Forelimb muscle (tissue), 1 donor: ENCODE results near the gene SPDYE1. TPM values are rescaled to one million over a fixed set of nuclear protein-coding genes. Genes with fewer than 3 reads are reported as not detected.

Experiments
- DNase-seq: peaks from one replicate; pipeline ENCODE4 v3.0.0-alpha.2; 2013; ENCODE audit warnings: low read depth
- polyA plus RNA-seq: library from polyadenylated mRNA; unstranded; fragments of 120-200 nt; gene quantifications from one replicate; pipeline ENCODE4 v1.2.1, GENCODE V29; 2013; ENCODE audit not compliant: insufficient read length

SPDYE1 gene
- polyA plus RNA-seq, 1 donor: 1.6 TPM

DNA sequence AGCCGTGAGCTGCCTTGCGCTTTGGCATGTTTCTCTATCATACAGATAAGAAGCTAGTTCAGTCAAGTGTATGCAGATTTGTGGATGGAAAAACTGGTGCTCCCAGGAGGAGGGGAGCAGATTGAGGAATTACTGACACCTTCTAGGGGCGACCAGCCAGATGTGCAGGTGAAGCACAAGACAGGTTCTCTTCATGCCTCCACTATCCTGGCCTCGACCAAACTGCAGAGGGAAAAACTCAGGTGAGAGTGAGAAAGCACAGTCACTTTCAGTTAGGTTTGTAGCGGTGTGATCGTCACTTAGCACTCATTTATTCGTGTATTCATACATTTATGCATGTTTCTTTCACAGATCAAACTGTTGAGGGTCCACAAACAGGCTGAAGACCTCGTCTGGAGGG, 46.2 kb downstream of the SPDYE1 start:
- no peak for DNase-seq

DNA sequence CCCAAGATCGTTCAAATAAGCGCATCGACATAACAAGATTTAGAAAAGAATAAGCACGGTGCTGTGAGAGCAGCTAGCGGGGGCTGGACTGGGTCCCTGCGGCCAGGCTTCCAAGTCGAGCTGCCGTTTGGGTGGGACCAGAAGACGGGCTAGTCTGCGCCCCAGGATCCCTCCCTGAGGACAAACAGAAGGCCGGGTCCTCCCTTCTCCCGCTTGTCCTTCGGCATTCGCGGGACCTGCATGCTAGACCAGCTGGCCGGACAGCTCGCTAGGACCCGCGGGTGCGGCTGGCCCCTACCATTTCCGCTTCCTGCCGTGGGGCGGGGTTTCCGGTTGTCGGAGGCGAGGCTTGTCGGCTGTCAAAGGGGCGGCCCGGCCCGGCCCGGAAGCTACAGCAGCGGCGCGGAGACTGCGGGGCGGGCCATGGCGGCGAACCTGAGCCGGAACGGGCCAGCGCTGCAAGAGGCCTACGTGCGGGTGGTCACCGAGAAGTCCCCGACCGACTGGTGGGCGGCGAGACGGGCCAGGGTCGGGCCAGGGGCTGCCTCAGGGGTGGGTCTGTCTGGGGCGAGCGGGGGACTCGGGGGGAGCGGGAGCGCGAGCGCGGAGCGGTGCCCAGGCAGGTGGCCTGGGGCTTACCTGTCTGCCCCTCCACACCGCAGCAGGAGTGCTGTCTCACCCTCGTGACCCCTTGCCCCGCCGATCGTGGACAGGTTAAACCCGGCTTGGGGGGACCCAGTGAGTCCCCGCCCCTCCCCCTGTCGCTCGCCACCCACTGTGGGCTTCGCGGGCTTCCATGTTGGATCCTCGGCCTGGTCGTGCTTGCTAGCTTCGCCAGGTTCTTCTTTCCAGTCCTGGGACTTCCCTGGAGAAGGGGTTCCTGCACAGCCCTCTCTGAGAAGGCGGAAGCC, 46.9 kb downstream of the SPDYE1 start, which contains the start of gene DBNL:
DBNL (plus strand) TSS at position 388 of the 911 bp plus-strand sequence; CDS start at position 424, 36 bp downstream.
- peak; percentile 66 for DNase-seq

DNA sequence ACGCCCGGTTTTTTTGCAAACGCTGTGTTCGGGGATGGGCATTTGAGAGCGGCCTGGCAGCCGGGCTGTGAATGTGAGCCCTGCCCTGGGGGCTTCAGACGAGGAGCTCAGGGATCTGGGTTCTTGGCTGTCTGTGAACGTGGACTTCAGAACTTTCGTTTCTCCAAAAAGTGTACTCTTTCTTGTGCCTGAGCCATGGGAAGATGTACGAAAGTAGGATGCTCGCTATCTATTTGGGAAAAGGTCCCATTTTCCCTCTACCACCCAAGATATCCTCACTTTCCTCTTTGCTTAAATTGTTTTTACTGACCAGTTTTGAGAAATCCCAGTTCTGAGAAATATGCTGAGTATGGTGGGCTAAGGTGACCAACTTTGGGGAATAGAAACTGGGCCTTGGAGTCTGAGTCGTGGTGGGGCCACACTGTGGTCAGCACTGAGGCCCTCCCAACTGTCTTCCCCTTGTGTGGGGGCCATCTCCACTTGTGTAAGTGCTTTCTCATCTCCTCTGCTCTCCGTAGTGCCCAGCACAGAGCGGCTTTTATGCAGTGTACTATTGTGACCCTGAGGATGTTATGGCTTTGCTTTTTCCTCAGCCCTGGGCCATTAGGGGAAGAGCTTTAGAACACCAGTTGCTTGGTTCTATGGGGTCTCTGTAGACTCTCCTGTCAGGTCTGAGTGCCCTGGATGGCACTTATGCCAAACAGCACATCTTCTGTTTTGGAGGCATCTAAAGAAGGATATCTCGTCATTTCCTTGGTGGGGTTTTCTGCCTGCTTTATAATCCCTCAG, 47.7 kb downstream of the SPDYE1 start:
- DNase-seq: no peak

DNA sequence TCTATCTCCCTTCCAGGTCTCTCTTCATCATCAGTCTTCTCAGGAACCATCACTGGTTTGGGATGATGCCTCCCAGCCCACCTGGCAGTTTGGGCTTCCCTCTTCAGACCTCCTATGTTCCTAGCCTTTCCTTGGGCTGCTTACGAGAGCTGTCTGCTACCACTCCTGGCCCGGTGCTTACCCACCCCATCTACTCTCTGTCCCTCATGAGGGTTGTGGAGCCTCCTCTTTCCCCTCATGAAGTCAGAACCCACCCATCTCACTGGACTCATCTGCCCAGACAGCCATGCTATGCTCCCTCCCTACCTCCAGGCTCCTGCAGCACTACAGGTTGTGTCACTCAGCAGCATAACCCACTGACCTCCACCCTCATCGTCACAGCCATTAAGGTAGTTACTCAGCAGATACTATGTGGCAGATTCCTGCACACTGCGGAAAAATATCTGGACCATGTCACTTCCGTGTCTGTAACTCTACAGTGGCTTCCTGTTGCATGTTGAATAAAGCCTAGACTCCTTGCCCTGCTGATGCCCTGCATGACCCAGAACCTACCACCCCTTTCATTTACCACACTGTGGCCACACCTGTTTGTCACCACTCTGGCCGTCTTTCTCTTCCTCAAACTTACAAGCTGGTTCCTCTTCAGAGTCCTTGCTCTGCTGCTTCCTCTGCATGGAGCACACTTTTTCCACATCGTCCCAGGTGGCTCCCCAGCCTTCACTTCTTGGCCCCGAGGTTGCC, 48.8 kb downstream of the SPDYE1 start:
- no peak for DNase-seq

DNA sequence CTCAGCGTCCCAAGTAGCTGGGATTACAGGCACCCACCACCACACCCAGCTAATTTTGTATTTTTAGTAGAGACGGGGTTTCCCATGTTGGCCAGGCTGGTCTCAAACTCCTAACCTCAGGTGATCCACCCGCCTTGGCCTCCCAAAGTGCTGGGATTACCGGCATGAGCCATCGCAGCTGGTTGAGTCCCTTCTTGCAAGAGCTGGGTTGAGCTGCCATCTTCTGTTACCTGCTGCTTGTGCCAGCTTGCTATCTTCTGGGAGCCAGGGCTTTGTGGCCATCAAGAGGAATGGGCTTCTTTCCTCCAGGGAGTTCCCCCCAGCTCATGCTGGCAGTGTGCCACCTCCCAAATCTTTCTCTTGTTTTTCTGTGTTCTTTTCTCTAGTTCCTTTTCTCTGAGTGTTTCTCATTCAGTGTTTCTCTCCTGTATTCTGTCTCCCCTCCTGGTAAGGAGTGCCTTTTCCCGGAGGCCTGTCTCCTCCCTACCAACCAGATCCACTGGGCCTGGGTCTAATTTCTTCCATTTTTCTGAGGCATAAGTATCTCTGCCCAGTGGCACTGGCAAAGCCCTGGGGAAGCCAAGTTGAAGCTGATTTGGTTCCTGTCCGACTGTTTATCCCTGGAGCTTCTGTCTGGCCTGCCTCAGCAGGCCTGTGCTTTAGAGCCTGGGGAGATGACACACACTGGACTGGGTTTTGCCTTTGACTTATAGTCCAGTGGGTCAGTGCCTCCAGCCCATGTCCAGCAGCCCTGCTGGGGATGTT, 50.5 kb downstream of the SPDYE1 start:
- DNase-seq: no peak

DNA sequence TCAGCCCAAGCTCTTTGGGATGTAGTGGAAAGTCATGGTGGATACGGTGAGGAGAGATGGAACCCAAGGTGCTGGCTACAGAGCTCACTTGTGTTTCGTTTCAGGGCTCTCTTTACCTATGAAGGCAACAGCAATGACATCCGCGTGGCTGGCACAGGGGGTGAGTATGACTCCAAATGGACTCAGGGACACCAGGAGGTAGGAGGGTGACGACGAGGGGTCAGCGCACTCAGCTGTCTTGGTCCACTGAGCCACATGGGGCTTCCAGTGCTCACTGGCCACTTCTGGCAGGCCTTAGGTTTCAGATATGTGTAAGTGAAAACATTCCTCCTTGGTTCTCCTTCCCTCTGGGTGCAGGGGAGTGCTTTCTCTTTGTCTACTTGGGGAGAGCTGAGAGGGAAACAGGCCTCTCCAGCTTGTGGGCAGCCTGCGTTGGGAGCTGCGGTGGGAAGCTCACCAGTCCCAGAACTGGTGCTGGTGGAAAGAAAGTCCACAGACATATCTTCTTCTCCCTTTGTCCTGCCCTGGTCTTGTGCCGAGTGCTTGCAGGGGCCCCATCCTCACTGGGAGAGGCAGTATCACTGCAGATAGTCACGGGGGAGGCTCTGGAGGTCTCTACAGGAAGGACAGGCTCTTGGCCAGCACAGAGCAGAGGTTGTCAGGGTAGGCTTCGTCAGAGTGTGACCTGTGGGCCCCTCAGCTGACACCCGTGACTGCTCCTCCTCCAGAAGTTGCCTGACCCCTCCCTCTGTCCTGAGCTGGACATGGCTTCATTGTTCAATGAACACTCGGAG, 52.6 kb downstream of the SPDYE1 start:
- no peak for DNase-seq

DNA sequence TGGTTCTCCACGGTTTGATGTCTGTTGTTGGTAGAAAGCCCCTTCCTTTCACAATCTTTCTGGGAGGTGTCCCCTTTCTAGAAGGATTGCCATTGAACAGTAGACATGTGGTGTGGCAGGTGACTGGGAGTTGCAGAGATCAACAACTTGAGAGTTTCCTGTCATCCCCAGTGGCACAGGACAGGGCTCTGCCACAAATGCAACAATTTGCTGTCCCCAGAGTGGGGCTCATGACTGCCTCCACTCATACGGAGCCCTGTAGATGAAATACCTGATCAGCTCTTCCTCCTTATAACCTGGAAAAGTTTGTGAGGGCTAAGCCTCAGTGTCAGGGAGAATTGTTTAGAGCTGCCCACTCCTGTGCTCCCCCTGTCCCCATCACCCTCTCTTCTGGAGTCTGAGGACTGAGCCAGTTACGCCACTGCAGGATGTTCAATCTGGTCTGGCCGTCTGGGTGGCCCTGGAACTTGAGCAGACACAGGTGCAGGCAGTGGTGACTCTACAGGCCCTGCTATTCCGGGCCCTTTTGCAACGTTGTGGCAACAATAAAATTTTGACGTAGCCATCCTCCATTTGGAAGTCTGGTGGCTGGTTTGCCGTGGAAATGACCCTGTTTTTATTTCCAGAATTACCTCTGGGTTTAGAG, 53.3 kb downstream of the SPDYE1 start:
- no peak for DNase-seq

DNA sequence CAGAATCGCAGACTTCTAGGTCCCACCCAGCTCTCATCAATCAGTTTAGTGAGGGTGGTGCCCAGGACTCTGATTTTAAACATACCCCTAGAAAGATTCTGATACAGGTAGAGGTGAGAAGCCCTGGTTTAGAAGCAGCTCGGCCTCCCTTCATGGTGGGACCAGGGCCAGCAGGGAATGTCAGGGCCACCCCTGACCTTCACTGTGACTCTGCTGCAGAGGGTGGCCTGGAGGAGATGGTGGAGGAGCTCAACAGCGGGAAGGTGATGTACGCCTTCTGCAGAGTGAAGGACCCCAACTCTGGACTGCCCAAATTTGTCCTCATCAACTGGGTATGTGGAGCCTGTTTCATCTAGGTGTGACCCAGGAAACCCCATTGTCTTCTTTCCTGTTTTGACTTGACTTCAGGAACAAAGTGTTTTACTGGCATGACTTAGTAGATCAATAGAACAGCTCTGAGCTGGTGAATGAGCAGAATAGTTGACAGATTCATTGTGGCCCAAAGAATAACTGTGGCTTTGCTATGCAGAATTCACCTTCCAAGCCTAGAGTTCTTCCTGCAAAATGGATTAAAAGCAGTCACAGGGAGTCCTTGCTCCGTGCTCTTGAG, 54.0 kb downstream of the SPDYE1 start:
- DNase-seq: no peak

DNA sequence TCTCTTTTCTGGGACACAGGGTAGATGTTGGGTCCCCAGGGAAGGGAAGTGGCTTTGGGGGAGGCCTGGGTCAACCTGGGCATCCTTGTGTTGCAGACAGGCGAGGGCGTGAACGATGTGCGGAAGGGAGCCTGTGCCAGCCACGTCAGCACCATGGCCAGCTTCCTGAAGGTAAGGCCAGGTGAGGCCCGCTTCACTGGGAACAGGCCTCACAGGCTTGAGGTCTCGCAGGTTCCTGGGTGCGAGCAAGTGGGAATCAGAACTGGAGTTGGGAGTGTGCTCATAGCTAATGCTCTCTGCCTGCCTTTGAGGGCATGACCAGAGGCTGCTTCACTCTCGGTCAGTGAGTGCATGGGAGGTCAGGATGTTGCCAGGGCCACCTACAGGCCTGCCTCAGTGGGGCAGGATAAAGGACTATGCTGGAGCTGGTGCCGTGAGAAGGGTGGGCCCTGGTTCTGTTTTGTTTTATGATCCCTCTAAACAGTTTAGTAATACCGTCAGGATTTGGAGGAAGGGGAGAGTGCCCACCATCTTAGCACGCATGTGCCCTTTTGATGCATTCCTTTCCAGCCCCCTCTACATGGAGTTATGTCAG, 55.2 kb downstream of the SPDYE1 start:
- no peak for DNase-seq

DNA sequence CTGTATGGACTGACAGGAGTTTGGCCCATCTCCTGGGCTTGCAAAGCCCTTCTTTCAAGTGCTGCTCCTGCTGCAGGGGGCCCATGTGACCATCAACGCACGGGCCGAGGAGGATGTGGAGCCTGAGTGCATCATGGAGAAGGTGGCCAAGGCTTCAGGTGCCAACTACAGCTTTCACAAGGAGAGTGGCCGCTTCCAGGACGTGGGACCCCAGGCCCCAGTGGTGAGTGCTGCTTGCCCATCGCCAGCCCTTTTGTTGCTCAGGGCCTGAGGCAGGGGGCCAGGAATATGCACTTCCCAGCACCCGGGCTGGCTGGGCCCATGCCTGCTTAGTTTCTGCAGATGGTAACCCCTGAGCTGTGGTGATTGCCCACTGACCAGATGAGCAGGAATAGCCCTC, 59.0 kb downstream of the SPDYE1 start:
- DNase-seq: no peak

DNA sequence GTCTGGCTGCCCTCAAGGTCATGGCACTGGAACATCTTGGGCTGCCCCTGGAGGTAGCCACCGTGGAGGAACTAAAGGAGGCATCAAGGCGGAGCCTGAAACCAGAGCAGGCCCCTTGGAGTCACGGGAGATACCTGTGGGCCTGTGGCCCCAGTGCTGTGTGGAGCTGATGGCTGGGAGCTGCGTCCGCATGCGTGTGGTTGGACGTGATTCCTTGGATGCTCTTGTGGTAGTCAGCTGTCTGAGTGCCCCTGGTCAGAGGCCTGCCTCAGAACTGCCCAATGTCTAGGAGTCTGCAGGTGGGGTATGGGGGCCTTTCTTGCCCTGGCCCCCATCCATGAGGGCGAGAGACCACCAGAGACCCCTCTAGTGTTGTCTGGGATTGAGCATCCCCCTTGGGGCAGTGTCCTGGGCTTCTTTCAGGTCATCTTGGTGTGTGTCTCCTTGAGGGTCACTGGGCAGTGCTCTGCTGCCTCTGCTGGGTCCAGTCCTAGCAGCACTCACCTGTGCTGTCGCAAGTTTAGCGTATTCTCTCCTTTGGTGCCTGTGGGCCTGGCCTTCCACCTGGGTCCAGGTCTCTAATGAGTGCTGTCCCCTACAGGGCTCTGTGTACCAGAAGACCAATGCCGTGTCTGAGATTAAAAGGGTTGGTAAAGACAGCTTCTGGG, 59.6 kb downstream of the SPDYE1 start:
- no peak for DNase-seq

DNA sequence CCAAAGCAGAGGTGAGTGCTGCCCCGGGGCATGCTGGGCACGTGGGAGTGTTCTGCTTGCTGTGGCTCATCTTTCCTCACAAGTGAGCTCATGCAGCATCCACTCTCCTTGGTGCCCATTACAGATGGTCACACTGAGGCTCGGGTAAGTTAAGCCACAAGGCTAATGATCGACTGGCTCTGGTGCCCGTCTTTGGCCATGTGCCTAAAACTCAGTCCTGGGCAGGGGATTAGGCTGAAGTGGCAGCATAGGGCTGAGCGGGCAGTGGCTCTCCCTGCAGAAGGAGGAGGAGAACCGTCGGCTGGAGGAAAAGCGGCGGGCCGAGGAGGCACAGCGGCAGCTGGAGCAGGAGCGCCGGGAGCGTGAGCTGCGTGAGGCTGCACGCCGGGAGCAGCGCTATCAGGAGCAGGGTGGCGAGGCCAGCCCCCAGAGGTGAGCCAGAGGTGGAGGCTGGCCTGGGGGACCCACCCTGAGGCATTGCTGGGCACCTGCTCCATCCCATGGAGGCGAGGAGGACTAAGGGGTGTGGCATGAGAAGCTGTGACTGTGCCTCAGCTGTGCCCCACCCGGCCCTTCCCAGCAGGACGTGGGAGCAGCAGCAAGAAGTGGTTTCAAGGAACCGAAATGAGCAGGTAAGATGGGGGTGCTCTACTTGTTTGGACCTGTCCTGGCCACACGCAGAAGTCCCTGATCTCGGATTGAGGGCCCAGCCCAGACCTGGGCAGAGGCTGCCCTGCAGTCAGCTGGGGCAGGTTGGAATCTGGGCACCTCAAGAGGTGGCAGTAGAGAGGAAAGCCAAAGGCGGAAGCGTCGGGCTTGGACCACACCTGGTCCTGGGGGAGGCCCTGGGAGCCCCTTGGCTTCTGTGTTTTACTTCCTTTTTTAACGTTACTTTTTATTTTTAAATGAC, 60.4 kb downstream of the SPDYE1 start:
- no peak for DNase-seq

DNA sequence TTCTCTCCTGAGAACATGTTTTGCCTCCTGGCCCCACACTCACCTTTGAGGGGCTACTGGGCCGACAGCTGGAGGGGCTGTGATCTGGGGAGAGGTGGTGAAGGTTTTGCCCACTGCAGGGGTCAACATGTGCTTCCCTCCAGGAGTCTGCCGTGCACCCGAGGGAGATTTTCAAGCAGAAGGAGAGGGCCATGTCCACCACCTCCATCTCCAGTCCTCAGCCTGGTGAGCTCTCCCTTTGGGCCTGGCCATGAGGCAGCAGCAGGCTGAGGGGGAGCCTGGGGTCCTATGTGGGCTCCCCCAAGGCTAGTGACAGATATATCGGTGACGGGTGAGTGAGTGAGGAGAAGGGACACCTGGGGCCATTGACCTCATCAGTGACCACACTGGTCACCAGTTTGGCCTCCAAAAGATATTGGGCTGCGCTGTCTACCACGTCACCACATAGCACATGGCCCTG, 61.1 kb downstream of the SPDYE1 start:
- DNase-seq: no peak

DNA sequence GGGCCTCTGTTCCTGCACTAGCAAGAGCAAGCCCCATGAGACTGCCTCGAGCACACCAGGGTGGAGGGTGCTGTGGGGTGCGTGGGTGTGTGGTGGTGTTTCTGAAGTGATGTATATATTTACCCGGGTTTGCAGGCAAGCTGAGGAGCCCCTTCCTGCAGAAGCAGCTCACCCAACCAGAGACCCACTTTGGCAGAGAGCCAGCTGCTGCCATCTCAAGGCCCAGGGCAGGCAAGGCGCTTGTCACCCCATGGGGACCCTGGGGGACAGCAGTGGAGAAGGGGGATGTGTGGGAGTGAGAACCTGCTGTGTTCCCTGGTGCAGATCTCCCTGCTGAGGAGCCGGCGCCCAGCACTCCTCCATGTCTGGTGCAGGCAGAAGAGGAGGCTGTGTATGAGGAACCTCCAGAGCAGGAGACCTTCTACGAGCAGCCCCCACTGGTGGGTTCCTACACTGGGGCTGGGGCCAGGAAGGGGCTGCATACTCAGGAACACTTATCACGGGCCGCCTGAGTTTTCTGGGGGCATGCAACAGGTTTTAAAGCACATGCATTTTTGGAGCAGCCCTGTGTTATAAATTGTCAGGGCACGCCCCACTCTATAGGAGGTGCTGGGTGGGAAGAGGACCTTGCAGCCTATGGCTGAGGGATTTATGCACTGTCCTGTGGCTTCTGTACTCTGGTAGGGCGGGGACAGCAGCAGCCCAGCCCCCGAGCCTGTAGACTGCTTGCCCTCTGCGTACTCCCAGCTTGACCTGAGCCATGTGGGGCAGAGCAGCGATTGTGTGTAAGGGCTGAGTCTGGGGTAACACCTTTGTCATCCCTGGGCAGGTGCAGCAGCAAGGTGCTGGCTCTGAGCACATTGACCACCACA, 61.8 kb downstream of the SPDYE1 start:
- DNase-seq: no peak
